Stimulated activated CD4-positive, alpha-beta T cell treated with anti-CD3 and anti-CD28 coated beads, Interleukin-4, amount 100 ng/mL, for 4 hours (primary cell): ENCODE results near the gene SSUH2.

Source experiments
- DNase-seq, 2 experiments: peaks; one replicate each; pipeline ENCODE4 v3.0.0-alpha.2; 2020

The SSUH2 gene

DNA sequence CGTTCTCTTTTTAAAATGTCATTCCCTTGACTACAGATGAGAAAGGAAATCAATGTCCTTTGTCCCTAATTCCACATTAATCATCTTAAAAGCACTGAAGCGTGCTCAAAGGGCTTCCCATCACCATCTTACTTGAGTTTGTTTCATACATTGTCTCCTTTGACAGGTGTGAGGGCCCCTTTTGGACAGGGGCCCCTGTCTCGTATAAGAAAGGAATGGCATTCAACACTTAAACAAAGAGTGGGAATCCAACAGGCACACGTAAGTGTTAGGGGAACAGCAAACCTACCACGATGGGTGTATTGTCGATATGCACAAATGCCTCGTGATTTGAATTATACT lies 5.0 kb downstream of the SSUH2 start:
- no peak for DNase-seq

DNA sequence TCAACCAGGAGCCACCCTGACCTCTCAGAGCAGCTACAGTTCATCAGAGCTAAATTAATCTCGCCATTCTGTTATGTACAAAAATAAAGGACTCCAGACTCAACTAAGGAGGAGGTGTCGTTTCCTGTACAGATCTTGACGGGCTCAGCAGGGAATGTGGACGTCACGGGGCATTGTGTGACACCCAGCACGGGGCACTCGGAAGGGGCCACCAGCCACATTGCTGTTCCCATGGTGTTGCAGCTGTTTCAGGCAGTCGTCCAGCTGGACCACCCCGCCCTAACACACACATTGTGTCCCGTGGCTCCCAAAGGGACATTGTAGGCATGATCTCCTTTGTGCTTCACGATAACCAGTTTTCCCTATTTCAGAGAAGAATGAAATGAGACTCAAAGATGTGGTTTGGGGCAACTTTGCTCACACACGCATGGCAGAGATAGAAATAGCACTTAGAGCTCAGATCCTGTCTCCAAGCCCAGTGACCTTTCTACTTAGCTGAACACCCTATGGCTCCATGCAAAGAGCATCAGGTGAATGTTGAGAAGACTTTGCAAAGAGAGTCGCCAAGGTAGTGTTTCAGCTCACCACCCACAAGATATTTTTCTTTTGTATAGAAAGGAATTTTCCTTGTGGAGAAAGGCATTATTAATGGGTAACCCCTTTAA lies 5.5 kb downstream of the SSUH2 start:
- DNase-seq: no peak

DNA sequence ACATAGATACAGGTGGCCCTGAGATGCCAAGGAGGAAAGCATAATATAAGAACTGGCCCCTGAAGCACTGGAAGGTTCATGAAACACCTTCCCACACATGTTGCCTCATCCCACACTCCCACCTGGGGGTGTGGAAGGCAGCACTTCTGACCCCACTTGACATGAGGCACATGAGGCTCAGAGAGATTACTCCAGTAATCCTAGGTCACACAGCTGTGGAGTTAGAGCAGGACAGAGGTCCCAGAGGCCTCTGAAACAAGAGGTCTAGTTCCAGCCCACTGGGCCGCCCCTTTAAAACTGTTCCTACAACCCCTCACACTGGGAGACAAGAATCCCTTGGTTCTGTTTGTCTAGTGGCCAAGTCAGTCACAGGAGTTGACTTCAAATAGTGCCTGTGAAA lies 7.2 kb downstream of the SSUH2 start:
- DNase-seq: no peak

DNA sequence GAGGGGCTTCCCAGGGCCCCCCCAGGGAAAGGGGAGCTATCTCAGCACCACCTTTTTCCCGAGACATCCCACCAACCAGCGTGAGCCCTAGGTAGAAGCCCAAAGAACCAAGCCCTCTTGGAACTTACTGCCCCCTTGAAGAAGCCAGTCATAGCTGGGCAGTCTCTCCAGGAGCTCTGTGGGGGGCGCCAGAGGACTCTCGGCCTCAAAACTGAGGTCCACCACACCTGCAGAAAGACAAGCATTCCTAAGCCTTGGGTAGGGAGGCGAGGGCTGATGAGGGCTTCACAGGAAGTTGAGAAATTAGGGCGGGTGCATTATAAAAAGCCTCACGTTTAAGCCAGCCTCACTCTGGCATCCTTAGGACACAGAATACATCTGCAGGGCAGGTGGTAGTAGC lies 9.0 kb downstream of the SSUH2 start:
- no peak for DNase-seq

DNA sequence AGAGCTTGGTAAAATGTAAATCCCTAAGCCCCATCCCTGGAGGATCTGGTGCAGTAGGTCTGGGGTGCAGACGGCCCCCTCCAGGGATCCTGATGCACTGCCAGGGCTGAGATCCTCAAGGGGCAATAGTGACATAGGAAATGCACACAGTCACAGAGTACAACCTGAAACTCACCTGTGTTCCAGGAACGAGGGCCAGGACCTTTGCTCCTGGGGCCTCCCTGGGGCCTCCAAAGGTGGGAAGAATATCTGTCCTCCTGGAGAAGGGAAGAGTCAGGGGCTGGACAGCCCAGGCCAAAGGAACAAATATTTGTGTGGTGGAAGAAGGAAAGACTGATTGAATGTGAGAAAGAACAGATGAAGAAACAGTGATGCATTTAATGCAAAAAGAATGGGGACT lies 9.5 kb downstream of the SSUH2 start:
- no peak for DNase-seq

GRCh38 chr3:8632402-8633237 lies 12.0 kb downstream of the SSUH2 start:
- DNase-seq: no peak

DNA sequence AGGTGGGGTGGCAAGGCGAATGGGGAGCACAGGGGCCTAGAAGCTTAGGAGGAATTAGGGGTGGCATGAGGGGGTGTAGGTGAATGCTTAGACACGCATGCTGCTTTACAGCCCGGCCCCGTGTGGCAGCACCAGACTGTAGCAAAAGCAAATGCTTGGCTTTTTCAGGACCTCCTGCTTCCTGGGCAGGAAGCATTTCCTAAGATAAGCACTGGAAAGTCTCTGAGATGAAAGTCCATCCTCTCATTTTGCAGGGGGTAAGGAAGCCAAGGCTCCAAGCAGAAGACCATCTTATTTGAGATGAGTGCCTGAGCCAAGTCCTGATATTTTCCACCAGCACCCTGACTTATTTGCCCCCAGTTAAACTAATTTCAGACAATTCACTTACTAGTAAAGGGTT lies 12.9 kb downstream of the SSUH2 start:
- no peak for DNase-seq

- peak; percentile 54 to 62 for DNase-seq
Observed at GRCh38 chr3:8629151-8630021, 15.2 kb downstream of the SSUH2 start.

DNA sequence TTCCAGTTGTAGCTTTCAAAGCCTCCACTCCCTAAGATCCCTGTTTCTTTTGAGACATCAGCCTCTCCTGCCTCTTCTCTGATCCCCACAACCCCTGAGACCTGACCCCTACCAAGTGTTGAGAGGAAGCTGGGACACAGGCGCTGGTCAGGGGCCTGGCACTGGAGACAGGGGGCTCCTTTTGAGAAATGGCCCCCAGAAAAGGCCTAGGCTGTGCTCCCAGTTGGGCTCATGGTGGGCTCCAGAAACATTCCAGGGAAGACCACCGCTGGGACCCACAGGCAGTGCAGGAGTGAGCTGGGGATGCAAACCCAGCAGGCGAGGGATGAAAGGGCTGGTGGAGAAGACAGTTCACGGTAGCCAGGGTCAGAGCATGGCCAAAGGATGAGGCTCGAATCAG lies 16.6 kb downstream of the SSUH2 start:
- DNase-seq: no peak

- no peak for DNase-seq
Observed at GRCh38 chr3:8627201-8627940, 17.2 kb downstream of the SSUH2 start.

DNA sequence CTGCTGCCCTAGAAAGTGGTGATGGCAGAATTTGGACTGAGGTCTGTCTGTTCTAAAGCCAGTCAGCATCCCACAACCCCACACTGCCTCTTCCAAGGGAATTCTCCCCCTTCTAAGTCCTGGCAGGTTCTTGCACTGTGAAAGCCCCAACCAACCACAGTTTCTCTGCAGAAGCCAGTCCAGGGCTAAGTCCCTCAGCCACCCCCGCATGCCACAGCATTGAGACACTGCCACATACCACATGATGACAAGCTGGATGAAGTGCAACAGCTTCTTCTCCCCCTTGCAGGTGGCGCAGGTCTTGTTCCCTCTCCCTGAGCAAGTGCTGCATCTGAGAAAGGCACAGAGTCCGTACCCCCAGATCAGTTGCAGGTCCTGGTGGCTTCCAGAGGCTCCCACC lies 18.6 kb downstream of the SSUH2 start:
- DNase-seq: no peak

GRCh38 chr3:8624612-8625011 lies 20.0 kb downstream of the SSUH2 start:
- no peak for DNase-seq

- DNase-seq: no peak
Observed at GRCh38 chr3:8623741-8624140, 20.9 kb downstream of the SSUH2 start.

DNA sequence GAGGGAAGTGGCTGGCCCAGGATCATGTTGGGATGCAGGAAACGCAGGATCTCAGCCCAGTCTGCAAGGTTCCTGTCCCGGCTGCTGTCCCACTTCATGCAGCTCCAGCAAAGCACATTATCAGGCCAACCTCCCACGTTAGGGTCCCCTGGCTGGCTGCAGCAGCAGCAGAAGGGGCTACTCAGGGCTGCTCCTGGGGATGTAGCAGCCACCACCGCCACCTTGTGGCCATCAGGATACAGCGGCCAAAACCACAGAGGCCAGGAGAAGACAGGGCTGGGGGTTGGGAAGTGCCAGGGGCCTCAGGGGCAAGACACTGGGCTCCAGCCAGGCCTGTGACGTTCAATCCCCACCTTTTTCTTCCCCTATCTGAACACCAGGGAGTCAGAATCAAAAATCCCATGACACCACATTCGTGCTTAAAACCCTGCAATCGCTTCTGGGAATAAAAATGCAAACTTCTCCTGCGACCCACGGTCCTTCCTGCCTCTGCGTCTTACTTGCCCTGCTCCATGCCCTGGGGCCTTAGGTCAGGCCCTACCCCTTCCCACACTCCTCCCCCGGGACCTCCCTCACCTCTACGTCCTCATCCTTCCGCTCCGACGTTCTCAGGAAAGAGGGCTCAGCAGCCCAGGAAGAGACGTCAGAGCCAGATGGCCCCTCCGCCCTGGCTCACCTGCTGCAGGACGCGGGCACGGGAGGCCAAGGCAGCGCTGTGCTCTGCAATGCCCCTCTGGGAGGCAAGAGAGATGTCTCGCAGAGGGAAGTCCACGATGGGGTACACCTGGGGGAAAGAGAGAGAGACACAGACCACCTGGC lies 21.5 kb downstream of the SSUH2 start:
- DNase-seq: peak; percentile 9 to 24

DNA sequence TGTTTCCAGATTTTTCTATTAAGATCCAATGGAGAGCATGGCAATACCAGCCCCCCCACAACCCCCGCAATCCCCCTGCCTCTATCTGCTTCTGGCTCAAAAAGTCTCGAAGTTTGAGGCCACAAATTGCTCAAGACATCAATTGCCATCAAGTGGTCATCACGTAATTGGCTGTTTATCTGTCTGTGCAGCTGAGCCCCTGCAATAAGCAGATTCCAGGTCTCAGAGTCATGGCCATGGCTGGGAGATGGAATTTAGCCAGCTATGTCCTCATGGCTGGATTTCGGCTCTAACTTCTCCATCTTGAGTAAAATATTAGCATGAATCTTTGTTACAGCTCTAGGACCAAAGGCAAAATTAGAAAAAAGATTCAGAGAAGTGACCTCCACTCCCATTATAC lies 22.7 kb downstream of the SSUH2 start:
- DNase-seq: no peak

GRCh38 chr3:8621141-8621540 lies 23.5 kb downstream of the SSUH2 start:
- no peak for DNase-seq

DNA sequence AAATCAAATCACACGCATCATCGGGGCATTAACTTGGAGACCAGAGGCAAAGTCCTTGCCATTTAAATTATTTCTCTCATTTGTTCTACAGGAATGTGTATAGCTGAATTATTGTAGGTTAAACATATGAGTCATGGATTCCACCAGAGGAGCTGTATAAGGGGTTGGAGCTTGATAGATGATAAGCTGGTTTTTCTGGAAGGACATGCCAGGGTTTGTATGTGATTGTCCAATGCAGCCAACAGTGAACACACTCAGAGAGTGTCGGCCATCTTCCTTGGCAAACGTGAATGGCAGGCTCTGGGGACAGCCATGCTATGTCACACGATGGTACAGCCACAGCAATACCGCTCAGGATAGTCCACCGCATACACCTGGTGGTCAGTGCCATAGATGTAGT lies 25.1 kb downstream of the SSUH2 start:
- DNase-seq: no peak

GRCh38 chr3:8618950-8619349 lies 25.6 kb downstream of the SSUH2 start:
- no peak for DNase-seq

DNA sequence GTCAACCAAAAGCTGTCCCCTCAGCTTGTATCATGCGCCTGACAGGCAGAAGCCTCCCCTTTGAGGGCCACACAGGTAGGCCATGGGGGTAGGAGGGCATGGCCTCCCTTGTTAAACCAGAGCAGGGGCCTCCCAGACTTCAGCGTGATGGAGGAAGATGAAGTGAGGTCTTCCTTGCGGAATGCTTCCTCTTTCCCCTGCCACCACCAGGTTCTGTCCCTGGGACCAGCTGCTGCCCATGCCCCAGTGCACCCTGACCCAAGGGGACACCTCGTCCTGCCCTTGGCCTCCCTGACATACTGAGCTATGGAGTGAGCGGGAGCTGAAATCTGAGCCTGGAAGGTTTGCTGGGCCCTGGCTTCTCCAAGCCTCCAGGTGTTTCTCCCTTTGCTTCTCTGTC lies 26.7 kb downstream of the SSUH2 start:
- no peak for DNase-seq

DNA sequence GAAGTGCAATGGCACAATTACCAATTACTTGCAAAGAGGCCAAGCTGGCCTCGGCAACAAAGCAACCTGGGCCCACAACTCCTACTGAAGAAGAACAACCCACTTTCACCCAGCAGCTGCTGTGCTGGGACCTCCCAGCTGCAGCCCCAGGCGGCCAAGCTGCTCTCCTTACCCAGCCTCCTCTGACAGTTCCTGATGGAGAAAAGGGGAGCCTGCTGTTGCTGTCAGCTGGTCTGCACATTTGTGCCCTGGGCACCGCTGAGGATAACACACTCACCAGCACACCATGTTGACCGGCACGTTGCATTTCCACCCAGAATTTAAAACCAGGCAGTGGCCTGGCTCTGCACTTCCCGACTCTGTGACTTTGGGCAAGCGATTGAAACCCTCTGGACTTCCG lies 33.6 kb downstream of the SSUH2 start:
- DNase-seq: no peak

GRCh38 chr3:8608791-8609467 lies 35.7 kb downstream of the SSUH2 start:
- DNase-seq: no peak
